GM18499 (cell line): ENCODE results near the gene FOSL2.

Experiments used
- ATAC-seq: cut with Tn5 transposase; IDR thresholded peaks from one replicate; pipeline ENCODE4 v1.9.1; 2021; ENCODE audit warnings: moderate number of reproducible peaks; ENCODE audit not compliant: insufficient read depth, unreplicated experiment

FOSL2 gene

GRCh38 chr2:28445448-28446258, 53.0 kb downstream of the FOSL2 start:
- ATAC-seq = no peak

- ATAC-seq = no peak
These were observed 53.9 kb downstream of the FOSL2 start for GRCh38 chr2:28446531-28446930.

- no peak for ATAC-seq
These were observed 54.4 kb downstream of the FOSL2 start for GRCh38 chr2:28447086-28447485.

GRCh38 chr2:28447943-28448792, 55.5 kb downstream of the FOSL2 start:
- no peak for ATAC-seq

- ATAC-seq = no peak
These were observed 56.1 kb downstream of the FOSL2 start for GRCh38 chr2:28448793-28449100.

GRCh38 chr2:28449126-28449487, 56.4 kb downstream of the FOSL2 start:
- no peak for ATAC-seq

- no peak for ATAC-seq
These were observed 57.1 kb downstream of the FOSL2 start for GRCh38 chr2:28449488-28450395.

GRCh38 chr2:28450901-28451565, 58.4 kb downstream of the FOSL2 start:
- no peak for ATAC-seq

- ATAC-seq = no peak
These were observed 59.3 kb downstream of the FOSL2 start for GRCh38 chr2:28451793-28452533.

GRCh38 chr2:28452534-28453081, 60.0 kb downstream of the FOSL2 start:
- ATAC-seq = no peak

GRCh38 chr2:28453396-28453795, 60.7 kb downstream of the FOSL2 start:
- no peak for ATAC-seq

GRCh38 chr2:28454016-28454930, 61.6 kb downstream of the FOSL2 start:
- ATAC-seq = no peak

- ATAC-seq = no peak
These were observed 64.6 kb downstream of the FOSL2 start for GRCh38 chr2:28457237-28457636.

- no peak for ATAC-seq
These were observed 68.4 kb downstream of the FOSL2 start for GRCh38 chr2:28461056-28461455.

GRCh38 chr2:28462122-28462521, 69.5 kb downstream of the FOSL2 start:
- no peak for ATAC-seq

GRCh38 chr2:28463211-28463816, 70.7 kb downstream of the FOSL2 start:
- ATAC-seq = no peak

GRCh38 chr2:28463893-28464292, 71.2 kb downstream of the FOSL2 start:
- ATAC-seq = no peak
